B cell (primary cell): ENCODE data around the gene DNAJC4. TPM values are rescaled to one million over a fixed set of nuclear protein-coding genes. Genes with fewer than 3 reads are reported as not detected.

Experiments used
- ATAC-seq: fragments of 200-7000 bp; cut with Tn5 transposase; one replicate; pipeline ENCODE4 v1.10.0; 2021; ENCODE audit warnings: low read depth, mild to moderate bottlenecking, moderate number of reproducible peaks, moderate library complexity
- CTCF ChIA-PET: fragments of 350-600 bp; sonication (Branson Sonifier 250); formaldehyde crosslinking; loops from one replicate; lab custom pipeline; 2021; ENCODE audit warnings: antibody characterized with exemption, inconsistent platforms; lab: Charles Lee
- POLR2A ChIA-PET: fragments of 350-600 bp; sonication (Branson Sonifier 250); formaldehyde crosslinking; loops from one replicate; lab custom pipeline; 2021; ENCODE audit warnings: antibody characterized with exemption; lab: Charles Lee
- DNase-seq: peaks from one replicate; pipeline ENCODE4 v3.0.0; 2013
- H2AFZ ChIP-seq: 2 replicates; pipeline ENCODE4 v1.6.1; 2012; ENCODE audit warnings: mild to moderate bottlenecking, low read depth, low read length; ENCODE audit not compliant: insufficient read depth, poor library complexity, severe bottlenecking
- H3K27ac ChIP-seq, 2 donors: 1 replicate in 1 of 2; 2 replicates in 1 of 2; pipeline ENCODE4 v1.5.1; 2012 to 2013; ENCODE audit warnings: low read length in 2 of 2, mild to moderate bottlenecking in 2 of 2, moderate library complexity in 1 of 2
- H3K27me3 ChIP-seq, 4 experiments: fragments of 200-600 bp in 1 of 4; sonication (generic) in 1 of 4; replicated peaks in 1 of 4; 1 replicate in 2 of 4; 2 replicates in 2 of 4; pipeline versions ENCODE4 v1.6.1 to v1.7.0; 2013 to 2016; ENCODE audit warnings: low read length in 3 of 4, mild to moderate bottlenecking in 2 of 4, mixed read lengths in 1 of 4, moderate library complexity in 1 of 4; ENCODE audit not compliant: insufficient read depth in 4 of 4, control insufficient read depth in 3 of 4; ENCODE audit errors: control extremely low read depth in 1 of 4
- H3K36me3 ChIP-seq, 2 experiments: replicated peaks in 1 of 2; 1 replicate in 1 of 2; 2 replicates in 1 of 2; pipeline versions ENCODE4 v1.6.1 to v1.7.1; 2013; ENCODE audit warnings: low read length in 1 of 2; ENCODE audit not compliant: insufficient read depth in 2 of 2, control insufficient read depth in 1 of 2; ENCODE audit errors: control extremely low read depth in 1 of 2, extremely low read depth in 1 of 2
- H3K4me1 ChIP-seq, 2 donors: fragments of 200-600 bp in 1 of 2; sonication (generic) in 1 of 2; 1 replicate in 1 of 2; 2 replicates in 1 of 2; pipeline versions ENCODE4 v1.5.1 to v1.6.1; 2013 to 2017; ENCODE audit warnings: low read length in 2 of 2; ENCODE audit not compliant: control insufficient read depth in 2 of 2, insufficient read depth in 2 of 2
- H3K4me2 ChIP-seq: replicated peaks from 2 replicates; pipeline ENCODE3; 2012; ENCODE audit warnings: mild to moderate bottlenecking, low read depth, low read length; ENCODE audit not compliant: poor library complexity, severe bottlenecking
- H3K4me3 ChIP-seq, 5 experiments: fragments of 200-600 bp in 1 of 5; sonication (generic) in 1 of 5; 1 replicate in 3 of 5; 2 replicates in 2 of 5; pipeline versions ENCODE4 v1.5.1 to v1.7.0; 2011 to 2016; ENCODE audit warnings: low read length in 4 of 5, mild to moderate bottlenecking in 4 of 5, low read depth in 2 of 5, control low read depth in 1 of 5, moderate library complexity in 1 of 5; ENCODE audit not compliant: insufficient read depth in 1 of 5; ENCODE audit errors: control extremely low read depth in 1 of 5, extremely low read depth in 1 of 5
- H3K79me2 ChIP-seq: fragments of 200-600 bp; sonication (generic); one replicate; pipeline ENCODE4 v1.6.0; 2016; ENCODE audit warnings: low read length; ENCODE audit not compliant: control insufficient read depth, insufficient read depth
- H3K9ac ChIP-seq: fragments of 200-600 bp; sonication (generic); 2 replicates; pipeline ENCODE4 v1.6.1; 2017; ENCODE audit warnings: mild to moderate bottlenecking, low read length, moderate library complexity
- H3K9me3 ChIP-seq, 3 donors: one replicate each; pipeline versions ENCODE4 v1.6.1 to v1.7.1; 2013; ENCODE audit warnings: low read length in 2 of 3; ENCODE audit not compliant: control insufficient read depth in 2 of 3, insufficient read depth in 1 of 3; ENCODE audit errors: control extremely low read depth in 1 of 3
- H4K20me1 ChIP-seq: 2 replicates; pipeline ENCODE4 v1.6.0; 2012; ENCODE audit warnings: mild to moderate bottlenecking, low read length; ENCODE audit not compliant: insufficient read depth, control insufficient read depth, poor library complexity, severe bottlenecking
- H3K27ac Mint-ChIP-seq: one replicate; pipeline ENCODE4 v1.8.0; 2021; ENCODE audit warnings: mixed read lengths
- H3K27me3 Mint-ChIP-seq: one replicate; pipeline ENCODE4 v1.8.0; 2021; ENCODE audit warnings: mixed read lengths
- H3K4me1 Mint-ChIP-seq: one replicate; pipeline ENCODE4 v1.8.0; 2021; ENCODE audit warnings: mixed read lengths
- H3K4me3 Mint-ChIP-seq: one replicate; pipeline ENCODE4 v1.8.0; 2021; ENCODE audit warnings: mixed read lengths
- H3K9me3 Mint-ChIP-seq: one replicate; pipeline ENCODE4 v1.8.0; 2022; ENCODE audit warnings: mixed read lengths; ENCODE audit not compliant: insufficient read depth
- CTCF ChIP-seq: fragments of 200-600 bp; IDR thresholded peaks from one replicate; pipeline ENCODE4 v1.8.0; 2022; ENCODE audit warnings: antibody characterized with exemption, mild to moderate bottlenecking
- EZH2 ChIP-seq: IDR thresholded peaks from 2 replicates; pipeline ENCODE4 v1.6.1; 2012; ENCODE audit warnings: borderline replicate concordance, low read depth, mild to moderate bottlenecking, moderate library complexity, low read length; ENCODE audit not compliant: insufficient read depth, poor library complexity, severe bottlenecking
- WGBS: methylation state at CpG from one replicate; pipeline ENCODE4 v1.1.5; 2013; ENCODE audit warnings: missing lambda C conversion rate; ENCODE audit not compliant: insufficient coverage; 5-methylcytosine and 5-hydroxymethylcytosine counted together
- intact Hi-C: fragments of 100-400 bp; cut with micrococcal nuclease; formaldehyde crosslinking; loops from one replicate; pipeline ENCODE4 v1.10.0; 2022
- polyA plus RNA-seq: library from polyadenylated mRNA; depleted of rRNA; stranded (reverse); fragments of >200 nt; gene quantifications from 2 replicates; pipeline ENCODE4 v1.2.3, GENCODE V29; 2012
- total RNA-seq, 2 donors: library from RNA; stranded (reverse); fragments of 120-200 nt in 1 of 2; gene quantifications; 1 replicate in 1 of 2; 2 replicates in 1 of 2; pipeline versions ENCODE4 v1.2.3 to v1.2.4, GENCODE V29; 2013 to 2022

The DNAJC4 gene
- total and polyA plus RNA-seq, 2 donors (not counting 1 experiment from before 2014, with no cell fraction given): 74.4 to 105 TPM

GRCh38 chr11:64247729-64248531 is 17.6 kb downstream of the DNAJC4 start:
- Histone ChIP-seq H3K27ac (no peak overlapping the region), H3K4me1 (peaks cover 27 to 54% of the 10 kb centered on the region in 2 donors), H3K27me3 (no peaks in the 10 kb centered on the region), H3K4me3 (peak overlapping the region in 4 of 5 experiments; percentile 78 to 99 (median 90)), H3K9me3 (no peaks in the 10 kb centered on the region), H3K9ac (peak overlapping the region; percentile 80), H3K4me2 (peak overlapping the region; percentile 99), H4K20me1 (no peaks in the 10 kb centered on the region), H3K79me2 (peaks cover 4% of the 10 kb centered on the region), H2AFZ (peak overlapping the region; percentile 83), H3K36me3 (peaks cover 0 to 8% of the 10 kb centered on the region in 2 experiments)
- no peak for ATAC-seq
- no peak for TF ChIP-seq EZH2
- TF ChIP-seq CTCF: no peak
- ChIA-PET POLR2A (interaction anchor here (2.0 to 4.0 kb wide), 3 partner anchors 22 to 43 kb away, joined by 7 to 37 read pairs (median 11); partner anchors contain the start of genes BAD and FERMT3), CTCF (interaction anchor here (2.4 to 10.4 kb wide), 3 partner anchors 21 to 53 kb away, joined by 7 to 141 read pairs (median 51); partner anchors contain the start of gene FERMT3)
- DNase-seq: no peak
- Mint-ChIP-seq H3K4me3 (peak overlapping the region; percentile 89), H3K27ac (peak overlapping the region; percentile 70), H3K27me3 (no peaks in the 10 kb centered on the region), H3K9me3 (no peaks in the 10 kb centered on the region), H3K4me1 (peaks cover 38% of the 10 kb centered on the region)
- WGBS: 54% methylated on average over 23 of the region's 31 CpGs
- intact Hi-C loops: loop anchor here (1.0 kb wide), 1 partner anchor 21 kb away; no protein-coding TSS in a partner anchor

GRCh38 chr11:64248578-64248977 is 18.2 kb downstream of the DNAJC4 start:
- Histone ChIP-seq H3K27ac (no peak overlapping the region), H4K20me1 (no peaks in the 10 kb centered on the region), H3K9ac (no peak overlapping the region), H3K9me3 (no peaks in the 10 kb centered on the region), H3K27me3 (no peaks in the 10 kb centered on the region), H3K36me3 (peaks cover 0 to 4% of the 10 kb centered on the region in 2 experiments), H3K79me2 (peaks cover 4% of the 10 kb centered on the region), H3K4me2 (no peak overlapping the region), H2AFZ (no peak overlapping the region), H3K4me3 (no peak overlapping the region), H3K4me1 (peaks cover 27 to 51% of the 10 kb centered on the region in 2 donors)
- Mint-ChIP-seq H3K27ac (peak overlapping the region; percentile 32), H3K27me3 (no peaks in the 10 kb centered on the region), H3K4me1 (peaks cover 36% of the 10 kb centered on the region), H3K9me3 (no peaks in the 10 kb centered on the region), H3K4me3 (peak overlapping the region; percentile 79)
- WGBS: 100% methylated on average over 2 of the region's 7 CpGs
- no peak for DNase-seq
- POLR2A ChIA-PET: no interaction called here
- ATAC-seq: no peak
- CTCF ChIA-PET: interaction anchor here (1.2 to 10.4 kb wide), 5 partner anchors 11 to 53 kb away, joined by 3 to 141 read pairs (median 7); partner anchors contain the start of gene FERMT3
- TF ChIP-seq EZH2 (no peak), CTCF (no peak)
- intact Hi-C loops: no loop called here
